ENCODE results near the gene CD302. TPM values are rescaled to one million over a fixed set of nuclear protein-coding genes. Genes with fewer than 3 reads are reported as not detected.

CD302 gene
- polyA plus RNA-seq, 1 donor (not counting 4 experiments of a cell fraction or from before 2014, with no cell fraction given), result 0.20 TPM

DNA sequence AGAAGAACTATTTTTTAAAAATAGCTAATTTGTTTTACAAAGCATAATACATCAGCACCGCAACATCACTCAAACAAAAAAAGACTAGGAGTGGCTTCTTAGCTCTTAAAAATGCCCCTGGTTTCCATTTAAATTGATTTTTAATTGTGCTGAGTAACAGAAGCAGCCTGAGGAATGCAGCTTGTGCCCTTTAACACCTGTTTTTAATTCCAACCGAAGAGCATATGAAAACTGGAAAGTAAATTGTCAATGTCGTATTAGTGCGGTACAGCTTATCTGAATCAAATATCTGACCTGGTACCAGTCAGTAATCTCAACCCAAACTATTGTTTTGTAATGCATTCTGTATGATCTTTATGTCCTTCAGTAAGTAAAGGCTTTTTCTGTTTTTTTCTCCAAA lies 13.2 kb upstream of the CD302 start:
- DNase-seq (ENCODE audit: low read depth, low spot score), result no peak
- Histone ChIP-seq H3K79me2 (ENCODE audit: control insufficient read depth, insufficient read depth, low read length) (no peaks in the 10 kb centered on the region), H3K27ac (ENCODE audit: control insufficient read depth, insufficient read depth, low read length) (no peak overlapping the region), H3K9me1 (ENCODE audit: control insufficient read depth, extremely low read depth, insufficient read depth, low read length) (no peaks in the 10 kb centered on the region), H3K36me3 (ENCODE audit: control insufficient read depth in 2 of 2, extremely low read depth in 1 of 2, insufficient read depth in 2 of 2, low read length in 2 of 2) (no peaks in the 10 kb centered on the region), H4K20me1 (ENCODE audit: control insufficient read depth, extremely low read depth, insufficient read depth, low read length) (no peaks in the 10 kb centered on the region), H3K4me2 (ENCODE audit: control insufficient read depth, extremely low read depth, insufficient read depth, low read depth, low read length) (no peak overlapping the region), H3K4me1 (ENCODE audit: control insufficient read depth, extremely low read depth, insufficient read depth, low read length) (no peaks in the 10 kb centered on the region), H3K27me3 (ENCODE audit: control insufficient read depth, extremely low read depth, insufficient read depth, low read length) (no peaks in the 10 kb centered on the region), H3K9ac (ENCODE audit: control insufficient read depth, extremely low read depth, insufficient read depth, low read length) (no peak overlapping the region), H3K4me3 (ENCODE audit: control insufficient read depth in 2 of 3, extremely low read depth in 1 of 3, insufficient read depth in 2 of 3, low read depth in 1 of 3, low read length in 3 of 3) (no peak overlapping the region), H2AFZ (ENCODE audit: control insufficient read depth, low read length) (no peak overlapping the region), H3K9me3 (ENCODE audit: control insufficient read depth, low read depth, low read length) (no peaks in the 10 kb centered on the region)
- TF ChIP-seq, protein P1, sequence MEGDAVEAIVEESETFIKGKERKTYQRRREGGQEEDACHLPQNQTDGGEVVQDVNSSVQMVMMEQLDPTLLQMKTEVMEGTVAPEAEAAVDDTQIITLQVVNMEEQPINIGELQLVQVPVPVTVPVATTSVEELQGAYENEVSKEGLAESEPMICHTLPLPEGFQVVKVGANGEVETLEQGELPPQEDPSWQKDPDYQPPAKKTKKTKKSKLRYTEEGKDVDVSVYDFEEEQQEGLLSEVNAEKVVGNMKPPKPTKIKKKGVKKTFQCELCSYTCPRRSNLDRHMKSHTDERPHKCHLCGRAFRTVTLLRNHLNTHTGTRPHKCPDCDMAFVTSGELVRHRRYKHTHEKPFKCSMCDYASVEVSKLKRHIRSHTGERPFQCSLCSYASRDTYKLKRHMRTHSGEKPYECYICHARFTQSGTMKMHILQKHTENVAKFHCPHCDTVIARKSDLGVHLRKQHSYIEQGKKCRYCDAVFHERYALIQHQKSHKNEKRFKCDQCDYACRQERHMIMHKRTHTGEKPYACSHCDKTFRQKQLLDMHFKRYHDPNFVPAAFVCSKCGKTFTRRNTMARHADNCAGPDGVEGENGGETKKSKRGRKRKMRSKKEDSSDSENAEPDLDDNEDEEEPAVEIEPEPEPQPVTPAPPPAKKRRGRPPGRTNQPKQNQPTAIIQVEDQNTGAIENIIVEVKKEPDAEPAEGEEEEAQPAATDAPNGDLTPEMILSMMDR (optimal IDR thresholded peaks at IDR 0.05 in 1 of 3, IDR thresholded peaks at IDR 0.05 in 1 of 3, conservative IDR thresholded peaks at IDR 0.05 in 1 of 3; ENCODE audit: extremely low read depth in 1 of 3, insufficient read depth in 2 of 3, low read length in 3 of 3), result no peak
- no peak for TF ChIP-seq EZH2 (IDR thresholded peaks at IDR 0.05; ENCODE audit: low read length)
- no peak for FAIRE-seq
- dilution Hi-C loops (cut with MboI; ENCODE audit: extremely low pct_ligation_motif_present, low sequenced_read_pairs), result no loop called here

DNA sequence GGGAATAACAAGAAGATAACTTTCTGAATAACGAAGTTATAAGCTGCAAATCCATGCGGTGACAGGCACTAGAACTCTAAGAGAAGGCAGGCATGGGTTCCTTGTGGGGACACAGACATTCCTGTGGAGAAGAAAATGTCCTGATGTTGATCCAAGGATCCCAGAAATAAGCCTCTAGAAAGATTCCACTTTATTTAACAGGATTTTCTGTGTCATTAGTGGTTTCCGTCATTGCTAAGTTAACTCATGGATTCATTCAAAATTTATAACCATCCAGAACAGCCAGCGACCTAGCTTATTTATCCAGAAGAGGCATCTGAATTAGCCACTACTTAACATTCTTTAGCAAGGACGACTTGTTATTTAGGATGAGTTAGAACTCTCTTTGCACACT lies 10.0 kb upstream of the CD302 start:
- no peaks in the 10 kb centered on the region for H3K9me3 ChIP-seq (ENCODE audit: control insufficient read depth, low read depth, low read length)
- H2AFZ ChIP-seq (ENCODE audit: control insufficient read depth, low read length), result no peak overlapping the region
- H3K4me3 ChIP-seq (ENCODE audit: control insufficient read depth in 2 of 3, extremely low read depth in 1 of 3, insufficient read depth in 2 of 3, low read depth in 1 of 3, low read length in 3 of 3), result no peak overlapping the region
- no peak overlapping the region for H3K9ac ChIP-seq (ENCODE audit: control insufficient read depth, extremely low read depth, insufficient read depth, low read length)
- FAIRE-seq (no peak), DNase-seq (ENCODE audit: low read depth, low spot score) (no peak)
- H3K36me3 ChIP-seq (ENCODE audit: control insufficient read depth in 2 of 2, extremely low read depth in 1 of 2, insufficient read depth in 2 of 2, low read length in 2 of 2), result no peaks in the 10 kb centered on the region
- no peaks in the 10 kb centered on the region for H3K9me1 ChIP-seq (ENCODE audit: control insufficient read depth, extremely low read depth, insufficient read depth, low read length)
- dilution Hi-C loops (cut with MboI; ENCODE audit: extremely low pct_ligation_motif_present, low sequenced_read_pairs), result no loop called here
- no peaks in the 10 kb centered on the region for H4K20me1 ChIP-seq (ENCODE audit: control insufficient read depth, extremely low read depth, insufficient read depth, low read length)
- H3K4me1 ChIP-seq (ENCODE audit: control insufficient read depth, extremely low read depth, insufficient read depth, low read length), result no peaks in the 10 kb centered on the region
- no peaks in the 10 kb centered on the region for H3K27me3 ChIP-seq (ENCODE audit: control insufficient read depth, extremely low read depth, insufficient read depth, low read length)
- H3K4me2 ChIP-seq (ENCODE audit: control insufficient read depth, extremely low read depth, insufficient read depth, low read depth, low read length), result no peak overlapping the region
- no peaks in the 10 kb centered on the region for H3K79me2 ChIP-seq (ENCODE audit: control insufficient read depth, insufficient read depth, low read length)
- TF ChIP-seq EZH2 (IDR thresholded peaks at IDR 0.05; ENCODE audit: low read length), result no peak
- TF ChIP-seq, protein P1 (optimal IDR thresholded peaks at IDR 0.05 in 1 of 3, IDR thresholded peaks at IDR 0.05 in 1 of 3, conservative IDR thresholded peaks at IDR 0.05 in 1 of 3; ENCODE audit: extremely low read depth in 1 of 3, insufficient read depth in 2 of 3, low read length in 3 of 3), result no peak
- H3K27ac ChIP-seq (ENCODE audit: control insufficient read depth, insufficient read depth, low read length), result no peak overlapping the region
